Coronary artery (tissue), 2 donors: Measurements from ENCODE around the gene SAP30BP.

Experiments
- DNase-seq: peaks from one replicate; pipeline ENCODE4 v3.0.0-alpha.2; 2017; ENCODE audit warnings: low spot score
- H3K27ac ChIP-seq, 2 donors: fragments of 200-600 bp; sonication (generic); one replicate each; pipeline ENCODE4 v1.5.1; 2016 to 2019
- H3K4me3 ChIP-seq: fragments of 200-600 bp; sonication (generic); 2 replicates; pipeline ENCODE4 v1.5.1; 2016; ENCODE audit warnings: mild to moderate bottlenecking, moderate library complexity
- TF ChIP-seq, protein P1 (sequence below): fragments of 200-600 bp; sonication (generic); IDR thresholded peaks from one replicate; pipeline ENCODE4 v1.5.1; 2019; ENCODE audit warnings: antibody characterized with exemption

SAP30BP gene

GRCh38 chr17:75642784-75643642 is 24.1 kb upstream of the SAP30BP start:
- DNase-seq: no peak

DNA sequence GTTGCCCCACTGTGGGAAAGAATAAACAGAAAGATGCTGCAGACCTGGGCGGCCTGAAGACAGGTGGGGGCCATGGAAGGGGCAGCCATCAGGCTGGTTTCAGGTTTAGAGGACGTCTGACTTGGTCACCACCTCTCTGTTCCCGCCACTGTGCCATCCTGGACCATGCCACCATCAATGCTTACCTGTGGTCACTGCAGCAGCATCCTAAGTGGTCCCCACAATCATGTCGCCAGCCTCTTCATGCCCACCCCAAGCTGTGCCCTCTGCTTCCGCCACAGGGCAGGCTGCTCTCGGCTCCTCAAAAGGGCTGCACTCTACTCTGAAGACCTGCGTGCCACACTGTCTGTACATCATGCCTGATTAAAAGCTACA is 23.5 kb upstream of the SAP30BP start:
- no peak for DNase-seq
- TF ChIP-seq, protein P1, sequence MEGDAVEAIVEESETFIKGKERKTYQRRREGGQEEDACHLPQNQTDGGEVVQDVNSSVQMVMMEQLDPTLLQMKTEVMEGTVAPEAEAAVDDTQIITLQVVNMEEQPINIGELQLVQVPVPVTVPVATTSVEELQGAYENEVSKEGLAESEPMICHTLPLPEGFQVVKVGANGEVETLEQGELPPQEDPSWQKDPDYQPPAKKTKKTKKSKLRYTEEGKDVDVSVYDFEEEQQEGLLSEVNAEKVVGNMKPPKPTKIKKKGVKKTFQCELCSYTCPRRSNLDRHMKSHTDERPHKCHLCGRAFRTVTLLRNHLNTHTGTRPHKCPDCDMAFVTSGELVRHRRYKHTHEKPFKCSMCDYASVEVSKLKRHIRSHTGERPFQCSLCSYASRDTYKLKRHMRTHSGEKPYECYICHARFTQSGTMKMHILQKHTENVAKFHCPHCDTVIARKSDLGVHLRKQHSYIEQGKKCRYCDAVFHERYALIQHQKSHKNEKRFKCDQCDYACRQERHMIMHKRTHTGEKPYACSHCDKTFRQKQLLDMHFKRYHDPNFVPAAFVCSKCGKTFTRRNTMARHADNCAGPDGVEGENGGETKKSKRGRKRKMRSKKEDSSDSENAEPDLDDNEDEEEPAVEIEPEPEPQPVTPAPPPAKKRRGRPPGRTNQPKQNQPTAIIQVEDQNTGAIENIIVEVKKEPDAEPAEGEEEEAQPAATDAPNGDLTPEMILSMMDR: no peak
- Histone ChIP-seq H3K27ac (no peak overlapping the region), H3K4me3 (no peak overlapping the region)

More at GRCh38 chr17:75642784-75643642, 24.1 kb upstream of the SAP30BP start:
- H3K27ac ChIP-seq: no peak overlapping the region
- TF ChIP-seq, protein P1: no peak
- H3K4me3 ChIP-seq: no peak overlapping the region

DNA sequence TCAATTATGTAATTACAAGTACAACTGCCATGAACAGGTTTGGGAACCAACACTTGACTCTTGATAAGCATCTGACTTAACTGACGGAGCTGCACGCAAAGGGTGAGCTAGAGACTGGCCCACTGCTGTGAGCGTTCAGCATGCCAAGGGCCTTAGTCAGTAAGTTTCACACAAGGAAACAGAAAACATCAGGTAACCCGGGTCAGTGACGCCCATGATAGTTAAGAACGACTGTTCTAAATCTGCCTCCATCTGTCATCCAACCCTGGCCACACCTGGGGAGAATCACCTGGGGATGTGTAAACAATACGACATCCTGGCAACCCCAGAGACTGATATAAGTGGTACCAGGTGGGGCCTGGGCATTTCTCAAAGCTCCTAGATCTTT is 21.6 kb upstream of the SAP30BP start:
- TF ChIP-seq, protein P1: no peak
- DNase-seq: no peak
- Histone ChIP-seq H3K4me3 (no peak overlapping the region), H3K27ac (peak overlapping the region in 1 of 2 donors; percentile 22)

GRCh38 chr17:75645889-75646637 is 21.1 kb upstream of the SAP30BP start:
- no peak overlapping the region for H3K4me3 ChIP-seq
- peak overlapping the region in 1 of 2 donors; percentile 22 for H3K27ac ChIP-seq
- DNase-seq: peak; percentile 72
- TF ChIP-seq, protein P1: no peak

- TF ChIP-seq, protein P1: no peak
- no peak for DNase-seq
- H3K27ac ChIP-seq: no peak overlapping the region
- H3K4me3 ChIP-seq: no peak overlapping the region
These were observed 20.5 kb upstream of the SAP30BP start for GRCh38 chr17:75646638-75646992.

GRCh38 chr17:75647061-75647460 is 20.1 kb upstream of the SAP30BP start:
- no peak overlapping the region for H3K27ac ChIP-seq
- H3K4me3 ChIP-seq: no peak overlapping the region
- TF ChIP-seq, protein P1: no peak
- DNase-seq: no peak
